Measurements from ENCODE around the gene AFG1L.
"Not testable (repeated sequence)": the region's sequence is repeated elsewhere in the genome, so short reads cannot be mapped to it uniquely, and the experiment has no call there.

The AFG1L gene

GRCh38 chr6:108526739-108527174 lies 231.9 kb downstream of the AFG1L start:
- no peak overlapping the region for H3K4me3 ChIP-seq (ENCODE audit: low read depth, low read length)
- peak; percentile 77 for TF ChIP-seq CTCF (IDR thresholded peaks at IDR 0.05; ENCODE audit: control insufficient read depth, extremely low read depth, insufficient read depth)
- DNase-seq (ENCODE audit: low read depth), result no peak

- DNase-seq (ENCODE audit: low read depth), result no peak
- TF ChIP-seq CTCF (IDR thresholded peaks at IDR 0.05; ENCODE audit: control insufficient read depth, extremely low read depth, insufficient read depth), result no peak
- H3K4me3 ChIP-seq (ENCODE audit: low read depth, low read length), result no peak overlapping the region
These were observed 234.0 kb downstream of the AFG1L start for GRCh38 chr6:108528878-108529277.

DNA sequence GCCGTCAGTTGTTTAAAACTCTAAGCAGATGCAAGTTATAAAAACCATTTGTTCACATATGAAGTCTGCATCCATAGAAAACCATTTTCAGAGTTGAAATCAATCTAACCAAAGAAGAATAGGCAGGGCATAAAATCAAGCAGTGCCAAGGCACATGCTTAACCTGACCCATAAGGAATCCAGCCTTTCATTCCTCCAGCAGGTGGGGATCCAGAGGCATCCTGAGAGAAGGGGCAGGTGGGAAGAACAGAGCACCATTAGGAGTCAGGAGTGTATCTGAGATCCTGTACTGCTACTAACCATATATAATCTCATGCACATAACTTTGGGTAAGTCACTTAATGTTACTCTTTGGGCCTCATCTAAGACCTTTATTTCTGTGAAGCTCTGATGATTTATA lies 236.5 kb downstream of the AFG1L start:
- no peak for TF ChIP-seq CTCF (IDR thresholded peaks at IDR 0.05; ENCODE audit: control insufficient read depth, extremely low read depth, insufficient read depth)
- no peak overlapping the region for H3K4me3 ChIP-seq (ENCODE audit: low read depth, low read length)
- DNase-seq (ENCODE audit: low read depth), result no peak

GRCh38 chr6:108535114-108535742 lies 240.4 kb downstream of the AFG1L start:
- no peak overlapping the region for H3K4me3 ChIP-seq (ENCODE audit: low read depth, low read length)
- TF ChIP-seq CTCF (IDR thresholded peaks at IDR 0.05; ENCODE audit: control insufficient read depth, extremely low read depth, insufficient read depth), result no peak
- DNase-seq (ENCODE audit: low read depth), result no peak

- DNase-seq (ENCODE audit: low read depth); H3K4me3 ChIP-seq (ENCODE audit: low read depth, low read length): not testable (repeated sequence)
These were observed 241.2 kb downstream of the AFG1L start for GRCh38 chr6:108535920-108536535.

DNA sequence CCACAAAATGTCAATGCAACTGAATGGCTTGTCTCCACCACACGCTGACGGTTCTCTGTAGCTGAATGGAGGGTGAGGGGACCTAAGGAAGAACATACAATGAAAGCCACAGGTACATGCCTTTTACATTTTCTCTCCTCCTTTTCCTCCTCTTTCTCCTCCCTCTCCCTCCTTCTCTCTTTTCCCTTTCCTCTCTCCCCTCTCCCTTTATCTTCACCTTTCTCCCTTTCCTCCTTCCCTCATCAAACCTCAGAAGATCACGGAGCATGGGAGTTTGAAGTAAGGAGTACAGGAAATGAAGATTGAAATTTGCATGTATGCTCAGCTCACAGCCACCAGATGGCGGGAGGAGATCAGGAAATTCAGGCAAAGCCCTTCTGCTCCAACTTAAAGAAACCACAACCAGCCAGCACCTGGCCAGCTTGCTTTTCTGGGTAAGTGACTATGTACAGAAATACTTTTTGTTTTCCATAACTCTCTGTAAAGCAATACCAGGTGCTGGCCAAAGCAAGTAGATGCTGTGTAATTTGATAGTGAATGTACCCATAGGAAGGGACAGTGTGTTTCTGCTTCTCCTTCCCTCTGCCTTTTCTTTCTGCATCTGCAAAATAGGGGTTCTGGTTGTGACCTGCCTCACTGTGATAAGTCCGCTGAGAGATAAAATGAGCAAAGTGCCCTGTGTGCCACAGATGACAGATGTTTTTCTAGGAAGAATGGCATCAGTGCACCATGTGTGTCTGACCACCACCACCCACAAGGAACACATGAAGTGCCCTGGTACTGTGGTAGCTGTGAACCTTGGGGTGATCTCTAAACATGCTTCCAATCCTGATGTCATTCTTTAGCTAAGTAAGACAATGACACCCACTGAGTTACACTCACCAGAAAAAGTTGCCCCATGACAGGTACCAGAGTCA lies 247.2 kb downstream of the AFG1L start:
- DNase-seq (ENCODE audit: low read depth), result peak; percentile 64
- peak overlapping the region; percentile 29 for H3K4me3 ChIP-seq (ENCODE audit: low read depth, low read length)
- peak; percentile 94 for TF ChIP-seq CTCF (IDR thresholded peaks at IDR 0.05; ENCODE audit: control insufficient read depth, extremely low read depth, insufficient read depth)

Measured in LNCaP clone FGC (cell line).